Left lobe of liver (tissue), 2 donors: ENCODE measurements around the gene VPS41. TPM values are rescaled to one million over a fixed set of nuclear protein-coding genes. Genes with fewer than 3 reads are reported as not detected.
"Not testable (repeated sequence)": the region's sequence is repeated elsewhere in the genome, so short reads cannot be mapped to it uniquely, and the experiment has no call there.

ENCODE experiments used
- ATAC-seq: fragments of 200-7000 bp; cut with Tn5 transposase; one replicate; pipeline ENCODE4 v1.9.1; 2020; ENCODE audit warnings: mild to moderate bottlenecking, moderate library complexity
- DNase-seq: peaks from one replicate; pipeline ENCODE4 v3.0.0-alpha.2; 2020; ENCODE audit warnings: low spot score
- total RNA-seq: library from RNA; stranded (reverse); gene quantifications from one replicate; pipeline ENCODE4 v1.2.1, GENCODE V29; 2021
- donor health status: DM: no; HTN: no; CAD: no; lungs with moderate emphysema.
- donor health status: DM: no; HTN: yes; CAD: no.

Gene VPS41
- total RNA-seq, result 33.9 TPM

DNA sequence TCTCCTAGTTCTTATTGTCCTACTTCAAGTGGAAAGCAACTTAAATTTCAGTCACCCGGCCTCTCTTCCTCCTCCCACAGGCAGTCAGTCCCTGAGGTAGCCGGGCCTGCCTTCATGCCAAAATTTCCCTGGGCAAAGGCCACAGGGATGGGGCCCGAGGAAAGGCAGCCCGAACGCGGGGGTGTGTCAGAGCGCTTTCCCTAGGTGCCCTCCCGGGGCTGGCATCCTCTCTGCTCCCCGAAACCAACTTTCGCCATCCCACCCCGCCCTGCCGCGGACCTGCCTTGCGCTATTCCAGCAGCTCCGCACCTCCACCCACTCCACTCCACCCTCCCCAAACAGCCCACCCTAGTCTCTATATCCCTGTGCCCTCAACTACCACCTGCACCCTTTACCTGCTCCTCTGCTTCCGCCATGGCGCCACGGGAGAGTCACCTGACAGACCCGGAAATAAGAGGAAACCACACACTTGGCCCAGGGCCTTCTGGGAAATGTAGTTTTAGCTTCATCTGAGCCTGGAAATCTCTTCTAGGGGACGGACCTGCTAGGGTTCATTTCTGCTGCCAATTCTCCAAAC is at the start of gene VPS41:
VPS41 (minus strand) TSS at position 433 of the 577 bp plus-strand sequence; CDS start at position 416, 17 bp downstream.
- ATAC-seq (peak; percentile 98), DNase-seq (peak; percentile 90)

DNA sequence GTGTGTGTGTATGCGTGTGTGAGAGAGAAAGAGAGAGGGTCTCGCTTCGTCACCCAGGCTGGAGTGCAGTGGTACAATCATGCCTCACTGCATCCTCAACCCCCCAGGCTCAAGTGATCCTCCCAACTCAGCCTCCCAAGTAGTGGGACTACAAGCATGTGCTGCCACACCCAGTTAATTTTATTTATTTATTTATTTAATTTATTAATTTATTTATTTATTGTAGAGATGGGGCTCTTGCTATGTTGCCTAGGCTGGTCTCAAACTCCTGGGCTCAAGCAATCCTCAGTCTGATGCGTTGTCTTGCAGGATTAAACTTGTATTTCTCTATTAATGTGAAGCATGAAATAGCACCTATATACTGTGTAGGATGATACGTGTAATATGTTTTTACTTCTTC is 46.9 kb upstream of the VPS41 start:
- DNase-seq, result no peak
- no peak for ATAC-seq

DNA sequence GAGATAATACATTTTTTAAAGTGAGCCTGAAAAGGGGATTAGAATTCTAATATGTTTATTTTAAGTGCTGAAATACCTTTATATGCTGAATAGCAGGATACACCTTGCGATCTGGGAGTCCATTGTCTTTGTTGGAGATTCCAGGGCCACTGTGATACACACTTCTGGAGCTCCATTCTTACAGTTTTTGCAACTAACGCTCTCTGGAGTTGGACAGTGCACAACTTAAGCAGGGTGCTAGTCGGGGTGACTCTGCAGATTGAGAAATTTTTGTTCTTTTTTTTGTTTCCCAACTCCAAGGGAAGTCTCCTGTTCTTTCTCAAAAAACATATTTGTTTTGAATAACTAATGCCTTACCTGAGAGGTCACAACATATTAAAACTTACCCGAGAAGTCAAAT is 45.0 kb upstream of the VPS41 start:
- ATAC-seq (peak; percentile 64), DNase-seq (no peak)

DNA sequence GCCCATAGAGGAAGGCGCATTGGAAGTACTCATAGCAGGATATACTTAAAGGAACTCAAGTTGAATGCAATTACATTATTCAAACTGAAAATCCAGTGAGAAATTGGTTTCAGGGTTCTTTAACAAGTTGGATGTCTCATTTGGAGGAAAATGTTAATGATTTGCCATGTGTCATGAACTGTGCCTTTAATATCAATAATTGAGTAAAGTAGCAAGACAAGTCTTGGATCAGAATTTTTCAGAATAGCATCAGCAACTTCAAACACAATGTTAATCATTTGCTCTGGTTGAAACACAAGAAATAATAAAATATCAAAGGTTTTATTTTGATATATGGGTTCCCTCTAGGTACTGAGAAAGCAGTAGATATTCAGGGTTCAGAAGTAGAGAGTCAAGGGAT is 44.2 kb upstream of the VPS41 start:
- ATAC-seq, result peak; percentile 67
- DNase-seq, result no peak

DNA sequence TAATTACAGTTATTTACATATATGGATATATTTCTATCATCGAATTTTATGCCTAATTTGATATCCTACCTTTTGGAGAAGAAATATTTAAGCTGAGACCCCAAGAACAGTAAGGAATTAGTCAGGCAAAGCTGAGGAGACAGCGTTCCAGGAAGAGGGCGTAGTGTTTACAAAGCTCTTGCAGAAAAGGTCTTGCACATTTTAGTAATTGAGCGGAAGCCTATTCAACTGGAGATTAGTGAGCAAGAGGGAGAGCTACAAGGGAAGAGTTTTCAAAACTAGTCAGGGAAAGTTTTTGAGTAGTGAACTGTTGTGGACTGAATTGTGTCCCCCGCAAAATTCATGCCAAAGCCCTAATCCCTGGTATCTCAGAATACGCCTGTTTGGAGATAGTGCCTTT is 42.2 kb upstream of the VPS41 start:
- ATAC-seq (no peak), DNase-seq (no peak)

DNA sequence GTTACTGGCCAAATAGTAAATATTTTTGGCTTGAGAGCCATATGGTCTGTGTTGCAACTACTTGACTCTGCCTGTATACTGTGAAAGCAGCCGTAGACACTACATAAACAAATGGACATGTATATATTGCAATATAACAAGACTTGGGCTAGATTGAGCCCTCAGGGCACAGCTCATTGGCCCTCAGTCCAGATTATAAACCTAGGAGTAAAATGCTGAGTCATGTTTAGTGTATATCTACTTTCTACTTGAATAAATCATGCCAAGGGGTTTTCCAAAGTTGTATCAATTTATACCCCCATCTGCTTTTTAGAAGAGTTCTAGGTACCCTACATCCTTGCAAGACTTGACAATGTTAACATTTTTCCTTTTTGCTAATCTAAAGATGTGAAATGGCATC is 41.3 kb upstream of the VPS41 start:
- DNase-seq, result no peak
- ATAC-seq, result no peak

DNA sequence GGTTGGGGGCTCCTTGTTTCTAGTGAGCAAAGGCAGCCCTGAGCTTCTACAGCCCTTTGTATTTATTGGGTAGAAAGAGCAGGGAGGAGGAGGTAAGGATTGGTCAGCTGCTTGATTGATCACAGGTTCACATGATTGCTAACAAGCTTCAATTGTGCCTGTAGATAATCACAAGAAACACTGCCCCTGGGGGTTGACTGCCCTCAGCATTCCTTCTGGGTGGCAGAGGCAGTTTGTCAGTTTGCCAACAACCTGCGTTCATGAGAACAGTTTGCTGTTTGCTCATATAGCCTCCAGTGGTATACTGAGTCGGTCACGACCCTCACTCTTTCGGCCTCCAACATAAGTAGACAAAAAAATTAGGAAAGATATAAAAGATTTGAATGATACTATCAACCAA is 38.5 kb upstream of the VPS41 start:
- not testable (repeated sequence) for ATAC-seq, DNase-seq

DNA sequence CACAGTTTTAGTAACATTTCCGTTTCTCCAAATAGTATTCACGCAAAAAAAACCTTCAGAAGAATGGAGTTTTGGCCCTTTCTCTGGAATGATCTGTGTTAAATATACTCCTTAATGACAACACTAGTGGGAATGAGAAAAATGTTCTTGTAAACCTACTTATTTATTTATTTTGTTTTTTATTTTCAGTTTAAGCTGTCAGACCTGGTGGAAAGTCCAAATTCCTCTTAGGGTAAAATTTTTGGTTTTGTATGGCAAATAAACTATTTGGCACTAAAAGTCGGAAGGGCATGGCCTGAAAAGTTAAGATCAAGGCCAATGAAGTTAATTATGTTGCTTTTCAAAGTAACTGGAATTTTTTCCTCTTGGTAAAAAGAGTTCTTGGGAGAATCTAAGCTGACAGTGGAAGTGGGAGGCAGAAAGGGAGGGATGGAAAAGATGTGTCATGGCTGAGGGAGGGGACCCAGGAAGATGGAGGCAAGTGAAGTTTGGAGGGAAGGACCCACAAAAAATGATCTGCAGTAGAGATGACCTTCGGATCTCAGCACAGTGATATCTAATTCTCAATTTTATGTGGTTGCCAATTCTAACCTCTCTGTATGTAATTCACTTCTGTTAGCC is 33.5 kb upstream of the VPS41 start:
- no peak for DNase-seq
- ATAC-seq, result peak; percentile 54

DNA sequence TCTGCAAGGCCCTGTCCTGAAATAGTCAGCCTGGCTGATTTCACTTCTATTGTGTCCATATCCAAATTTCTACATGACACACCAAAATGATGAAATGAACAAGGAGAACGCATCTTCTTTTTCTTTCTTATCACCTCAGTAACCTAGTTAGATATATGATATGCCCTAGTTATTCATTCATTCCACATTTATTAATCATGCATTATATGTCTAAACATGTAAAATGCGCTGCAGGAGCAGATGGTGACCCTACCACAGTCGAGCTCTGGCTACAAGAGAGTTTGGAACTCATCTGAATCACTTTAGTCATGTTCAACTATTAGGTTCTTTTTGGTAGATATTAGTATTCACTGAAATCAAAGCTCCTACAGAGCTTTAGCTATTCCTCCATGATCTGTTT is 31.8 kb upstream of the VPS41 start:
- ATAC-seq (no peak), DNase-seq (no peak)

DNA sequence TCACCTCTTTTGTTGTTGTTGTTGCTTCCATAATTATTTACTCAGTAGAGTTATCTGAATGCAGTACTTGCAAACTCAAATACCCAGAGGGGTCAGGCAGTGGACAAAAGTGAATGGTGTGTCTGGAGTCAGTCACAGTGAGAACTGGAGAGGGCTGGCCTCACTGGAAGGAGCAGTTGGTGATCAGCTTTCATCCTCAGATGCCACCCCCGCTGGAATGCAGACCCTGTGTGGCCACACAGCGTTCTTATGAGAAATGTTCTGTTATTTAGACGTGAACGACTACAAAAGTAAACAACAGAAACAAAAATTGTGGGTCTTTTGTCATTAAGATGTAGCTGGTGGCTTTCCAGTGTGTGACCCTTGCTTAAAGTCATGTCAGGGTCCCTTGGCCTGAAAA is 29.6 kb upstream of the VPS41 start:
- no peak for ATAC-seq
- no peak for DNase-seq

DNA sequence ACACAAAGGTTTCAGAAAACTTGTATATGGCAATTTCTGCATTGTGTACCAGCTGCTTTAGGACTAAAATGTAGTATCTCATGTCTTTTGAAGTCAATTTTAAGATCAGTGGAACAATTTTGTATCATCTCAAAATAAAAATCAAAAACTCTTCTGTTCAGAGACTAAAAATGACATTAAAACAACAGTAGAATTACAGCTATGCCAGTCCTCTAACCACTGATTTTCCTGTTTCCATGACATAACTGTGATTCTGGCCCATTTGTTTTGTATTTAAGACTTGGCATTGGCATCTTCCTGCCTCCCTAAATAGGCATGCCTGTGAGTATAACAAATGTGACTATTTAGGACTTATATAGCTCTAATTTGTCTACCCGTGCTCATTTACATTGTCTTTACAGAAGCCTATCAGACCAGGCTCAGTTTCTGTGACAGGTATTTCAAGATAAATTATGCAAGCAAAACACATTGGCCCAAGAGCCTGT is 29.1 kb upstream of the VPS41 start:
- ATAC-seq (no peak), DNase-seq (no peak)

DNA sequence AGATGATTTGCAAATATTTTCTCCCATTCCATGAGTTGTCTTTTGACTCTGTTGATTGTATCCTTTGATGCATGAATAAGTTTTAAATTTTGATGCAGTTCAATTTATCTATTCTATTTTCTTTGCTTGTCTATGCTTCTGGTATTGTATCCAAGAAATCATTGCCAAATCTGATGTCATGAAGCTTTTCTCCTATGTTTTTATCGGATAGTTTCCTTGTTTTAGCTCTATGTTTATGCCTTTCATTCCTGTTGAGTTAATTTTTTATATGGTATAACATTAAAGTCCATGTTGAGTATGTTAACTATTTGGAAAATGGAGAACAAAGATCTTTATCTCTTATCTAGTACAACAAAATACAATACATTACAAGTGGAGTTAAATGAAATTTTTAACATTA is 27.6 kb upstream of the VPS41 start:
- no peak for DNase-seq
- no peak for ATAC-seq

DNA sequence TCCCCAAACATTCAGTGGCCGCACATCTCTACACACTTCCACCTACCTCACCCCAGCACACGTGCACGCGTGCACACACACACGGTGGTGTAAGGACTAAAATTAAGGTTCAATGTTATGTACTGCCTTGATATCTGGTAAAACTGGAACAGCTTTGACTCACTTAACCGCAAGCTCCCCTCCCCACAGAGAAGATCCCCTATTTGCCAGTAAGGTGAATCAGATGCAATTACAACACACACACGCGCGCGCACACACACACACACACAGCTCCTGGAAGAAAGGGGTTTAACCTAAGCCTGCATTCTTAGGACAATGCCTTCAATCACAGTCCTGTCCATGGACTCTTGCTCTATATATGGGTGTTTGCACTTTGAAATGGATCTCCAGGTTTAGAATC is 25.5 kb upstream of the VPS41 start:
- no peak for ATAC-seq
- no peak for DNase-seq

DNA sequence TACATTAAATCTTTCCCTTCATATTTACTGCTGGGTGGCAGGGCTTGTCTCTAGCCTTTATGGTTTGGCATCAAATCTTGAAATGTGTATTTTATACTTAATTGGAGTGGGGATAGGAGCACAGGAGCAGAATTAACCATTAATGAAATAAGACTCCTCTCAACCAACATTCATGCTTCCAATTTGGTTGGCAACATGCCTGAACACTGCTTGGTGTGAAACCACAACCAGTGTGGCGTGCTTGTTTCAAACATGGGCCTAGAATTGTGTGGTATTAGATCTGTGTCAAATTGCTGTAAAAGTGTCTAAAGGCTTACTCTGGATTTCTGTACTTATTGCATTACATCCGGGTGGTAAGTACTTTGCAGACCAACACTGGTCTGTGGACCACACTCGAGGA is 25.1 kb upstream of the VPS41 start:
- no peak for ATAC-seq

DNA sequence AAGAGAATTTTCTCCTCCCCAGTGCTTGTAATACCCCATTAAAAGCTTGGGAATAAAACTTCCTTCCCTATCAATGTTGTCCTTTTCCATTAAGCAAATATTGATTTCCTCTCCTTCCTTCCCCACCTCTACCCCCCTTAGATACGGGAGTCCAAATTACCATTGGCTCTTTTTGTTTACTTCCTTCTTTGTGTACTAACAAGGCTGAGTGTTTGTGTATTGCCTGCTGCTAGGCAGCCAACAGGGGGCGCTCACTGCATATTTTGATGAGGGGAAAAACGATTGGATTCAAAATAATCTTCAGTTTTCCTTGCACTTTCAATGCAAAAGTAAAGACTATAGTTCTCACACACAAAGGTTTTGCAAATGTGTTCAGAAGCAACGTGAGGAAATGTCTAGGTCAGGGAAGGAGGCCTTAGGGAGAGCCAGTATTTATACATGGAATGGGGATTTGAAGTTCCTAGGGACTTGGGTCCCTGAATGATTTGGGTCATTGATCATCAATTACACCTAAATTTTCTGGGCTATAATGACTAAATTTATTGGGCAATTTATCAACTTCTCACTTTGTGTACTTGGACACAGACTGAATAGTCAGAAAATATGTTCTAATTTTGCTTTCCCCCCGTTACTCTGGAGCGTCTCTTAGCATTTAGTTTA is 23.6 kb upstream of the VPS41 start:
- peak; percentile 94 for ATAC-seq
- peak; percentile 70 for DNase-seq

More for the DNA sequence above, 25.1 kb upstream of the VPS41 start:
- DNase-seq, result no peak

DNA sequence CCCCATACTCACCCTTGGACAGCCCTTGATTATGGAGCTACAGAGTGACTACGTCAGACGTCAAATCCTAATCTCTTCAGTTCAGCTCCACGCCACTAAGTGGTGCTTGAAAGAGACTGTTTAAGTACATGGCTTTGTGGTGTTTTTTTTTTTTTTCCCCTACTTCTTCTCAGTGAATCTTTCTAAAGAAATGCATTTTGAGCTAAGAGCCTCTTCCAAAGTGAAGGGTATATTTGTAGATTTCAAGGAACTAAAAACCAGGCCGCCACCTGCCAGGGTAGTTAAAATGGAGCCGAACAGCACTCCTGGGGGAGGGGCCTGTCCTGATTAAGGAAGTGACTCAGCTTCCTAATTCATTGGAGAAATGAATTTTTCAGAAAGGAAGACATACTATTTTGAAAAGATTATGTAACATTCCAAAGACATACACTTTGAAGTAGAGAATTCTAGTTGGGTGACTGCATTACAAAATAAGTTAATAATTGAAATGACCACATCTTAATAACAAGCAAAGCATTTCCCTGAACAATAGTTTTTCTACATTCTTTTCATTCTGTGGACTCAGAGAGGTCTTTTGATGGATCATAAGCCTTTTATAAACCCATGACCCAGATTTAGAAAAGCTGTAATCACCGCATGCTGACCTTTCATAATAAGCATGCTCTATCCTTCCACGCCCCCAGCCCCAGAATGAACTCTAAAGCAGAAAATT is 20.6 kb upstream of the VPS41 start:
- peak; percentile 11 for ATAC-seq

DNA sequence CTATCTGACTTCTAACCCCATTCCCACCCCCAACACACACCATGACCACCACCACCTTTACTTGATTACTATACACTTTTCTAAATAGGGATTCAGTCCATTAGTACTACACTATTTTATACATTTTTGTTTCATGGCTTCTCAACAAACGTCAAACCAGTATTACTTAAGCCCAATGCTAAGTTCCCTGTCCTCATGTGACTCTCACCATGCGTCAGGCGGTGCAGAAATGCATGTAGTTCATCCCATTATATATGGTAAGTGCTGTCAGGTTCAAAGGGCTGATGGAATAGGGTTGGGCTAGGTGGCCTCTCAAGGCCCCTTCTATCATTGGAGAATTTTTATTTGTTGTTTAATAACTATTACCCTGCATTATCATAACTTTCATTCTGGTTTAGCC is 19.5 kb upstream of the VPS41 start:
- ATAC-seq, result no peak
- no peak for DNase-seq

More for the DNA sequence above, 20.6 kb upstream of the VPS41 start:
- no peak for DNase-seq

DNA sequence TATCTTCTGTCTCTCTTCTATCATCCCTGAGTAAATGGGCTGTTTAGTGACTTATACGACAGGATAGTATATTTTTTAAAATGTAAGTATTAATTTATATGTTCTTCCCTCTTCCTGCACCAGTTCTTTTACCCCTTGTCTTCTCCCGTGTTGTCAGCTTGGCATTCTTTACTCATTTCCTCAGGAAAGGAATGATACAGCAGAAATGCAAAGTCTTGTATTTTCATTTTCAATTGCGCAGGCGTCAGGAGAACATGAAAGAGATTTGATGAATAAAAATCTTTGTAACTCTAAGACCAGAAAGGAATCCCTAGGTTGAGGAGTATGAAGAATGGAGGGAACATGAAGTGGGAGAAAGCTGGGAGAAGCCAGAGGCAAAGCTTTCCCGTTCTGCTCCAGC is 18.8 kb upstream of the VPS41 start:
- no peak for ATAC-seq

DNA sequence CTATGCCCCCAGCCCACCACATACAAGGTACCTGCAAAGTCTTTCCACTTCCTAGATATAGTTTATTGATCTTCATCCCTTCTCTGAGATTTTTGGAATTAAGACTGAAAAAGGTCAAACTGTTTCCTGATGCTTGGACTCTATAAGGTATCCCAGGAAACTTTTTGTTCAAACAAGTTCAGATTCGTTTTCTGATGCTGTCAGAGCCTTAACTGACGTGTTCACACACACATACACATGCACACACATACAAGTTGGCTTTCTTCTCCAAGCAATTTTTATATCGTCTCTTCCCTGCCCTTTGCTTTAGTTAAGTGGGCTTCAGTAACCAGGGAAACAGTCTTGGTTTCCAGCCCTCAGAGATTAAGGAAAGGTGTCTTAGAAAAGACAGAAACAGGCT is 11.7 kb upstream of the VPS41 start:
- ATAC-seq, result no peak
- DNase-seq, result no peak

More for the DNA sequence above, 18.8 kb upstream of the VPS41 start:
- DNase-seq, result no peak

DNA sequence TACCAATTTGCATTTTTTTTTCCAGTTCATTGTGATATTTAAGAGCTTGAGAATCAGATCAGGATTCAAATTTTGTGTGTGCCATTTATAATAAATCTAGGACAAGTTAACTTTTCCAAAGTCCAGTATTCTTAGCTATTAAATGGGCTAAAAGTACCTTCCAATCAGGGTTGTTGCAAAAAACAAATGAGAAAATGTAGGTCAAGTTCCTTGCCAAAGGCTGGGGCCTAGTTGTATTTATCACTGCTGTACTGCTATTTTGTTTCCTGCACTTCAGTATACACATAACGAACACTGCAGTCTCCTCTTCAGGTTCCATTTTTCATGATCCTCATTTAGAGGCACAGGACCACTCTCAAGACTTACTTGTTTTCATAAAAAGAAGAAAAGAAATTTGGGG is 7.4 kb upstream of the VPS41 start:
- ATAC-seq (peak; percentile 93), DNase-seq (no peak)

DNA sequence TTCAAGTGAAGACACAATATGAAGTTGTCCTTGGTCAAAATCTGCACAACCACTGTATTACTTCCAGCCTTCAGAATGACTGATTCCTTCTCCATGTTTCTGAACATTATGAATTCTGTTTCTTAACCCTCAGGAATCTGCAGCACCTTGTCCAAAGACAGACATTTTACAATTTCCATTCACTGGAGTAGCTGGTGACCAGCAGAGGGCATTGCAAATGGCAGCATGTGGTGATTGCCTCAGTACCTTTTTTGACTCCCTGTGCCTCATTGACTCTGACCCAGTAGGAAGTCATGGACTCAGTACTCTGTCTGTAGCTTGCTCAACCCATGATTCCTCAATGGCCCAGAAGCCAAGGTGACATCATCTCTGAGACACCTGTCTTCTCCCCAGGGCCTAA is 879 bp upstream of the VPS41 start:
- no peak for DNase-seq
- no peak for ATAC-seq

DNA sequence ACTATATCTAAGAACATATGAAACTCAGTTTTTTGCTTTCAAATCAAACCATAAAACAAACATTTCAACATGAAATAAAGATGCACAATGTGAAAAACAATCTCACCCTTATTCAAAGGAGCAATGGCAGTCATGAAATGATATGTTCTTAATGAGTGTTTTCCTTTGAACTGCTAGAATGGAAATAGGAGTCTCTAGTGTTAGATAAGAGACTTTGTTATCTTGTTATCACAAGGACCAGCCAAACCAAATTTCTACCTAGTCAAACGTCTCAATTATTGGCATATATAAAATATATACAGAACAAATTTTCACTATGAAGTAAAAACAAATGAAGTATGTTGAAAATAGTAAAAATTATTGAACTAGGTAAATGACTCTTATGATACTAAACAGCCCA is 1.2 kb downstream of the VPS41 start:
- no peak for ATAC-seq

More for the DNA sequence above, 1.2 kb downstream of the VPS41 start:
- no peak for DNase-seq
